Keratinocyte (primary cell): Measurements from ENCODE around the gene AFDN.

Experiments used
- EZH2 ChIP-seq: IDR thresholded peaks from one replicate; pipeline ENCODE4 v1.6.1; 2012; ENCODE audit warnings: inconsistent platforms, mild to moderate bottlenecking, low read length, moderate library complexity
- TF ChIP-seq, protein P1 (sequence below), 3 experiments: IDR thresholded peaks in 1 of 3; conservative IDR thresholded peaks in 1 of 3; optimal IDR thresholded peaks in 1 of 3; 2 replicates in 2 of 3; 3 replicates in 1 of 3; pipeline versions ENCODE3 to v1.5.1; 2011; ENCODE audit warnings: low read length in 3 of 3, mild to moderate bottlenecking in 3 of 3, moderate library complexity in 2 of 3, control low read depth in 1 of 3, inconsistent platforms in 1 of 3; ENCODE audit not compliant: insufficient read depth in 2 of 3; ENCODE audit errors: extremely low read depth in 1 of 3

DNA sequence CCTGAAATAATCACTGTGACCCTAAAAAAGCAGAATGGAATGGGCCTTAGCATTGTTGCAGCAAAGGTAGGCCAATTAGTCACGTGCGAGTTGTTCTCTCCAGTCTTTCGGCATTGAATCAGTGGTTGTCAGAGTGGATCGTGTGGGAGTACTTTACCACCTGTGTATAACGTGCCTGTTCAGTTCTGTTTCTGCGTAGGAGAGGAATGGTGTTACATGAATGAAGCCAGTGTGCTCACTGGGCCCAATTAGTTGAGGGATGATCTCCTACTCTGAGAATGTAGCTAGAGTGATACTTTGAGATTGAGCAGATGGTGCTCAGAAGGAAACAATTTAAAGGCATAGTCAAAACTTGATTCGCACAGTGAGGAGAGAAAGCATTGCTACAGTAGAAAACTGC, 98.3 kb downstream of the AFDN start:
- TF ChIP-seq, protein P1, sequence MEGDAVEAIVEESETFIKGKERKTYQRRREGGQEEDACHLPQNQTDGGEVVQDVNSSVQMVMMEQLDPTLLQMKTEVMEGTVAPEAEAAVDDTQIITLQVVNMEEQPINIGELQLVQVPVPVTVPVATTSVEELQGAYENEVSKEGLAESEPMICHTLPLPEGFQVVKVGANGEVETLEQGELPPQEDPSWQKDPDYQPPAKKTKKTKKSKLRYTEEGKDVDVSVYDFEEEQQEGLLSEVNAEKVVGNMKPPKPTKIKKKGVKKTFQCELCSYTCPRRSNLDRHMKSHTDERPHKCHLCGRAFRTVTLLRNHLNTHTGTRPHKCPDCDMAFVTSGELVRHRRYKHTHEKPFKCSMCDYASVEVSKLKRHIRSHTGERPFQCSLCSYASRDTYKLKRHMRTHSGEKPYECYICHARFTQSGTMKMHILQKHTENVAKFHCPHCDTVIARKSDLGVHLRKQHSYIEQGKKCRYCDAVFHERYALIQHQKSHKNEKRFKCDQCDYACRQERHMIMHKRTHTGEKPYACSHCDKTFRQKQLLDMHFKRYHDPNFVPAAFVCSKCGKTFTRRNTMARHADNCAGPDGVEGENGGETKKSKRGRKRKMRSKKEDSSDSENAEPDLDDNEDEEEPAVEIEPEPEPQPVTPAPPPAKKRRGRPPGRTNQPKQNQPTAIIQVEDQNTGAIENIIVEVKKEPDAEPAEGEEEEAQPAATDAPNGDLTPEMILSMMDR (optimal IDR thresholded peaks at IDR 0.05 in 1 of 3, IDR thresholded peaks at IDR 0.05 in 1 of 3, conservative IDR thresholded peaks at IDR 0.05 in 1 of 3; ENCODE audit: extremely low read depth in 1 of 3, insufficient read depth in 2 of 3, low read length in 3 of 3) = no peak
- no peak for TF ChIP-seq EZH2
